ENCODE measurements around the gene IMPA2.
"Not testable (repeated sequence)": the region's sequence is repeated elsewhere in the genome, so short reads cannot be mapped to it uniquely, and the experiment has no call there.

GRCh38 chr18:12071066-12071465, 89.8 kb downstream of the IMPA2 start:
- not testable (repeated sequence) for TF ChIP-seq CTCF (IDR thresholded peaks at IDR 0.05); JUN (CRISPR knock-in tag; IDR thresholded peaks at IDR 0.05)

Measured in WTC11 (cell line).